ENCODE measurements around the gene XPC. TPM values are rescaled to one million over a fixed set of nuclear protein-coding genes. Genes with fewer than 3 reads are reported as not detected.

The XPC gene
- total and polyA plus RNA-seq, 2 of the 8 experiments (the other 6 are each of a cell fraction or from before 2014, with no cell fraction given) = 8.8 to 27.3 TPM

DNA sequence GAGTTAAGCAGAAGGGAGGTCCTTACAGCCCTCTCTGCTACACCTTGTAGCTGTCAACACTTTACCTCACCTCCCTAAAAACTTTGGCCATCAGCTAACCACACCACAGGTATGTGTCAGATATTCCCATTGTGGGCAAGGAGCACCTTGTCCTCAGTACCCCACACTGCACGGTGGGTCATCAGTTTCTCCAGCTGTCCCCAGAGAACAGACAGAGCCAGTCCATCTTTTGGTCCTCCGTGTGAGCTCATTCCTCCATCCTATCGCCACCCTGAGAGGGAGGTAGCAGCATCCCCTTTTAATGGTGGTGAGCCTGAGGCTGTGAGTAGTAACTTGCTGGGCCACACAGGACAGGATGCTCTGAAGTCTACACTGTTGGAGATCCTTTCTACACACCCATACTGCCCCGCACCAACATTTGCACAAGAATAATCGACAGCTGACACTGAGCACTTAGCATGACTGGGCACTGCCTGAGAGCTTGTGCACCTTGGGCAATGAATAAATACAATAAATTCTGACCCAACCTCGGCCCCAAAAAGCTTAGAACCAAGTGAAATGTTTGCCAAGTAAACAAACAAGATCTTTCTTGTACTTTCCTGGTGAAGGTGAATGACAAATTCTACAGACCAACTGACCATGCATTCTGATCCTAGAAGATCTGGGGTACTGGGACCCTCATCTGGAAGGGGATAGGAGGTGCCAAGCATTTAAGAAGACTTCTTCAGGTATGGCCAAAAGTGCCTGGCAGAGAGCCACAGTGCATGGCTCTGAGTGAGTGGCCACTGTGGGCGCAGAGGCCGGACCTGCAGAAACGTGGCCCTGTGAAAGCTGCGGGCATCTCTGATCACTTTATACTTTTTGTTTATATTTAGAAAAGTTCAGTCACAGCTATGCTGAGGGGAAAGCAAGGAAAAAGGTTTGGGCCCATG is 60.7 kb downstream of the XPC start:
- Histone ChIP-seq H2AK5ac (ENCODE audit: low read depth, low read length) (no peak overlapping the region), H3K18ac (ENCODE audit: extremely low read depth, low read length) (no peak overlapping the region), H4K8ac (ENCODE audit: extremely low read depth, insufficient read depth, low read length) (no peak overlapping the region), H3K9ac (replicated peaks in 1 of 4; ENCODE audit: extremely low read depth in 1 of 4, low read depth in 3 of 4, low read length in 3 of 4) (no peak overlapping the region), H2BK5ac (ENCODE audit: low read depth, low read length) (no peak overlapping the region), H2BK20ac (ENCODE audit: low read length) (no peak overlapping the region), H3K27me3 (replicated peaks in 1 of 4; ENCODE audit: control insufficient read depth in 3 of 4, extremely low read depth in 1 of 4, insufficient read depth in 3 of 4, low read length in 3 of 4) (no peaks in the 10 kb centered on the region), H3K9me3 (ENCODE audit: insufficient read depth in 2 of 2, low read depth in 1 of 2, low read length in 1 of 2) (no peaks in the 10 kb centered on the region), H2BK15ac (ENCODE audit: low read length) (no peak overlapping the region), H3K79me1 (ENCODE audit: low read depth, low read length) (peaks cover 8% of the 10 kb centered on the region), H3K4me3 (ENCODE audit: extremely low read depth in 1 of 4, insufficient read depth in 2 of 4, low read depth in 3 of 4, low read length in 4 of 4) (no peak overlapping the region), H3K4me2 (ENCODE audit: insufficient read depth in 1 of 2, low read depth in 2 of 2, low read length in 2 of 2) (no peak overlapping the region), H3K56ac (replicated peaks; ENCODE audit: insufficient read length, low read depth, low read length) (no peak overlapping the region), H4K5ac (ENCODE audit: insufficient read length, low read depth, low read length) (no peak overlapping the region), H3K14ac (ENCODE audit: insufficient read length) (no peak overlapping the region), H3K4me1 (replicated peaks in 1 of 4; ENCODE audit: control insufficient read depth in 3 of 4, insufficient read depth in 4 of 4, low read length in 3 of 4) (no peaks in the 10 kb centered on the region; a peak in 1 of 7 replicates), H3K23ac (ENCODE audit: insufficient read length) (no peak overlapping the region), H4K20me1 (replicated peaks in 1 of 2; ENCODE audit: control insufficient read depth in 1 of 2, insufficient read depth in 2 of 2, low read length in 2 of 2) (peaks cover 0 to 2% of the 10 kb centered on the region in 2 experiments), H3K36me3 (ENCODE audit: control insufficient read depth in 2 of 4, insufficient read depth in 4 of 4, low read length in 3 of 4) (peaks cover 3 to 28% (median 15%) of the 10 kb centered on the region in 4 experiments; a peak in 6 of 8 replicates), H2BK12ac (ENCODE audit: low read depth, low read length) (no peak overlapping the region), H4K91ac (replicated peaks; ENCODE audit: insufficient read length, low read length) (no peak overlapping the region), H3K23me2 (ENCODE audit: low read depth, low read length) (no peaks in the 10 kb centered on the region), H3K27ac (ENCODE audit: low read depth, low read length) (no peak overlapping the region), H2AFZ (ENCODE audit: low read length) (no peak overlapping the region), H3K79me2 (ENCODE audit: control insufficient read depth in 1 of 2, insufficient read depth in 2 of 2, low read length in 2 of 2) (peaks cover 0 to 10% of the 10 kb centered on the region in 2 experiments; a peak in 2 of 4 replicates), H3K4ac (replicated peaks; ENCODE audit: insufficient read length, low read depth, low read length) (no peak overlapping the region), H2BK120ac (replicated peaks; ENCODE audit: low read depth, low read length) (no peak overlapping the region)
- 76% methylated on average over 10 of the region's 10 CpGs; no CpG with 5 or more reads in 1 of the 2 experiments for WGBS, 2 experiments (ENCODE audit: extremely low coverage in 1 of 2, insufficient coverage in 1 of 2, insufficient read length in 1 of 2, insufficient replicate concordance in 2 of 2, low coverage in 1 of 2, low lambda C conversion rate in 2 of 2, missing lambda C conversion rate in 1 of 2)
- DNase-seq (ENCODE audit: low read depth in 1 of 2, low spot score in 2 of 2) (no peak), FAIRE-seq (no peak)
- ChIA-PET POLR2A (ENCODE audit: partially characterized antibody) (no interaction called here), CTCF (ENCODE audit: partially characterized antibody) (interaction anchor here (1.0 to 10.2 kb wide), 5 partner anchors 10 to 221 kb away, joined by 3 to 123 read pairs (median 6); no protein-coding TSS in a partner anchor)
- TF ChIP-seq, protein P1, sequence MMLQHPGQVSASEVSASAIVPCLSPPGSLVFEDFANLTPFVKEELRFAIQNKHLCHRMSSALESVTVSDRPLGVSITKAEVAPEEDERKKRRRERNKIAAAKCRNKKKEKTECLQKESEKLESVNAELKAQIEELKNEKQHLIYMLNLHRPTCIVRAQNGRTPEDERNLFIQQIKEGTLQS (IDR thresholded peaks at IDR 0.05; ENCODE audit: insufficient read depth, low read depth, low read length) = no peak
- TF ChIP-seq NANOG (IDR thresholded peaks at IDR 0.05; ENCODE audit: insufficient read depth, low read depth, low read length, poor library complexity, severe bottlenecking) = no peak
- no peak for TF ChIP-seq RXRA (IDR thresholded peaks at IDR 0.05; ENCODE audit: insufficient read depth, low read depth, low read length)
- TF ChIP-seq SUZ12 (IDR thresholded peaks at IDR 0.05; ENCODE audit: low read length) = no peak
- TF ChIP-seq SIRT6 (IDR thresholded peaks at IDR 0.05; ENCODE audit: low read length) = no peak
- TF ChIP-seq GTF2F1 (IDR thresholded peaks at IDR 0.05; ENCODE audit: borderline replicate concordance, low read depth, low read length) = no peak
- no peak for TF ChIP-seq RFX5 (IDR thresholded peaks at IDR 0.05; ENCODE audit: borderline replicate concordance, low read depth, low read length)
- no peak for TF ChIP-seq SAP30 (IDR thresholded peaks at IDR 0.05; ENCODE audit: insufficient read depth, insufficient replicate concordance, low read length)

Measured in H1 (cell line).